ENCODE data around the gene IFIH1. TPM values are rescaled to one million over a fixed set of nuclear protein-coding genes. Genes with fewer than 3 reads are reported as not detected.

Gene IFIH1
- total RNA-seq, 3 donors from 2014 or later = 15.1 to 20.9 (median 18.3) TPM

GRCh38 chr2:162282765-162283425 is 35.6 kb downstream of the IFIH1 start:
- no peak for ATAC-seq
- H3K36me3 ChIP-seq (ENCODE audit: low read depth) = no peaks in the 10 kb centered on the region
- DNase-seq = no peak
- H3K9me3 ChIP-seq = no peaks in the 10 kb centered on the region
- intact Hi-C loops (cut with DNase I, micrococcal nuclease) = no loop called here
- no peak overlapping the region for H3K4me3 ChIP-seq
- TF ChIP-seq CTCF (IDR thresholded peaks at IDR 0.05) = no peak
- H3K4me1 ChIP-seq (ENCODE audit: low read depth) = no peaks in the 10 kb centered on the region

GRCh38 chr2:162280654-162281053 is 37.8 kb downstream of the IFIH1 start:
- TF ChIP-seq CTCF (IDR thresholded peaks at IDR 0.05) = no peak
- intact Hi-C loops (cut with DNase I, micrococcal nuclease) = no loop called here
- DNase-seq = no peak
- Histone ChIP-seq H3K4me3 (no peak overlapping the region), H3K4me1 (ENCODE audit: low read depth) (no peaks in the 10 kb centered on the region), H3K36me3 (ENCODE audit: low read depth) (no peaks in the 10 kb centered on the region), H3K9me3 (no peaks in the 10 kb centered on the region)
- no peak for ATAC-seq

GRCh38 chr2:162277381-162277780 is 41.1 kb downstream of the IFIH1 start:
- TF ChIP-seq CTCF (IDR thresholded peaks at IDR 0.05) = no peak
- Histone ChIP-seq H3K4me3 (no peak overlapping the region), H3K9me3 (no peaks in the 10 kb centered on the region), H3K4me1 (ENCODE audit: low read depth) (no peaks in the 10 kb centered on the region), H3K36me3 (ENCODE audit: low read depth) (no peaks in the 10 kb centered on the region)
- no peak for DNase-seq
- ATAC-seq = no peak
- intact Hi-C loops (cut with DNase I, micrococcal nuclease) = no loop called here

- intact Hi-C loops (cut with DNase I, micrococcal nuclease) = no loop called here
- no peak for DNase-seq
- no peaks in the 10 kb centered on the region for H3K36me3 ChIP-seq (ENCODE audit: low read depth)
- H3K9me3 ChIP-seq = no peaks in the 10 kb centered on the region
- no peak overlapping the region for H3K4me3 ChIP-seq
- no peaks in the 10 kb centered on the region for H3K4me1 ChIP-seq (ENCODE audit: low read depth)
- ATAC-seq = no peak
- no peak for TF ChIP-seq CTCF (IDR thresholded peaks at IDR 0.05)
Measured at GRCh38 chr2:162267996-162268395, 50.5 kb downstream of the IFIH1 start.

GRCh38 chr2:162267496-162267895 is 51.0 kb downstream of the IFIH1 start:
- ATAC-seq (no peak), DNase-seq (no peak)
- Histone ChIP-seq H3K36me3 (ENCODE audit: low read depth) (no peaks in the 10 kb centered on the region), H3K9me3 (no peaks in the 10 kb centered on the region), H3K4me3 (no peak overlapping the region), H3K4me1 (ENCODE audit: low read depth) (no peaks in the 10 kb centered on the region)
- TF ChIP-seq CTCF (IDR thresholded peaks at IDR 0.05) = no peak
- intact Hi-C loops (cut with DNase I, micrococcal nuclease) = no loop called here

GRCh38 chr2:162266460-162266760 is 52.1 kb downstream of the IFIH1 start:
- DNase-seq = no peak
- Histone ChIP-seq H3K4me3 (no peak overlapping the region), H3K36me3 (ENCODE audit: low read depth) (no peaks in the 10 kb centered on the region), H3K9me3 (no peaks in the 10 kb centered on the region), H3K4me1 (ENCODE audit: low read depth) (no peaks in the 10 kb centered on the region)
- no peak for ATAC-seq
- no peak for TF ChIP-seq CTCF (IDR thresholded peaks at IDR 0.05)
- intact Hi-C loops (cut with DNase I, micrococcal nuclease) = no loop called here

Data from mucosa of descending colon (tissue), 3 donors.